Measurements from ENCODE around the gene PRDM16. TPM values are rescaled to one million over a fixed set of nuclear protein-coding genes. Genes with fewer than 3 reads are reported as not detected.

The PRDM16 gene
- total and polyA plus RNA-seq, 2 of the 13 experiments (the other 11 are each of a cell fraction or from before 2014, with no cell fraction given), result 0.15 to 0.81 TPM

DNA sequence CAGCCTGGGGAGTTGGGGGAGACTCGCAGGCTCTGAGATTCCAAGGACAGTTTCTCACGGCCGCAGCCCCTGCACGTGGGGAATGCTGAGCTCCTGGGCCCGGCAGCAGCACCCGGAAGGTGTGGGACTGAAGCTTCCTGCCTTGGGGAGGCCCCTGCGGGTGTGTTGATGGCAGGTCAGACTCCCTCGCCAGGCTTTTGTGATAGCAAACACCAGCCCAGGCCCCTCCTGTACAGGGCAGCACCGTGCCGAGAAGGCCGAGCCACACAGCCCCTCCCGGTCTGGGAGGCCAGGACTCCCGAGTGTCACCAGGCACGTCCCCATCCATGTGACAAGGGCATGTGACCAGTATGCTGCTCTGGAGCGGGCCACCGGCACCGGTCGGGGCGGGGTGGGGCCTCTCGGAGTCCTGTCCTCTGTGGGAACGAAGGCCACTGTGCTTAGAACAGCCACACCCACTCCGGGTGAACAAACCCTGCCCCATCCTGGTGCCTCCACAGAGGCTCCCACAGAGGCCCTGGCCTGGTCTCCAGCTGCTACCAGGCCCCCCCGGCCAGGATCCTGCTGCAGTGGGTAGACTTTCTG is 354.3 kb downstream of the PRDM16 start (continued):
- TF ChIP-seq NRL (CRISPR knock-in tag; IDR thresholded peaks at IDR 0.05; ENCODE audit: borderline replicate concordance) (peak; percentile 85), ZNF292 (CRISPR knock-in tag; IDR thresholded peaks at IDR 0.05; ENCODE audit: borderline replicate concordance, low read depth) (peak; percentile 86), MAZ (IDR thresholded peaks at IDR 0.05; ENCODE audit: borderline replicate concordance, low read depth, low read length) (peak; percentile 53; the same call in 1 of the 2 replicates), MAZ (CRISPR knock-in tag; IDR thresholded peaks at IDR 0.05; ENCODE audit: low read depth) (peak; percentile 47; the same call in 1 of the 2 replicates), SIX1 (CRISPR knock-in tag; IDR thresholded peaks at IDR 0.05; ENCODE audit: borderline replicate concordance) (no peak), KLF9 (CRISPR knock-in tag; IDR thresholded peaks at IDR 0.05; ENCODE audit: low read depth) (peak; percentile 89; the same call in 1 of the 2 replicates), PLRG1 (conservative IDR thresholded peaks at IDR 0.05) (no peak), ZC3H13 (CRISPR knock-in tag; IDR thresholded peaks at IDR 0.05) (peak; percentile 49; the same call in 1 of the 2 replicates), ZNF839 (CRISPR knock-in tag; IDR thresholded peaks at IDR 0.05; ENCODE audit: borderline replicate concordance) (no peak), ZFP36L2 (CRISPR knock-in tag; IDR thresholded peaks at IDR 0.05) (0 out of 2 replicates have a peak, but pooled peaks have one; percentile 40), ZNF879 (CRISPR knock-in tag; IDR thresholded peaks at IDR 0.05) (no peak)
- TF ChIP-seq, protein P1, sequence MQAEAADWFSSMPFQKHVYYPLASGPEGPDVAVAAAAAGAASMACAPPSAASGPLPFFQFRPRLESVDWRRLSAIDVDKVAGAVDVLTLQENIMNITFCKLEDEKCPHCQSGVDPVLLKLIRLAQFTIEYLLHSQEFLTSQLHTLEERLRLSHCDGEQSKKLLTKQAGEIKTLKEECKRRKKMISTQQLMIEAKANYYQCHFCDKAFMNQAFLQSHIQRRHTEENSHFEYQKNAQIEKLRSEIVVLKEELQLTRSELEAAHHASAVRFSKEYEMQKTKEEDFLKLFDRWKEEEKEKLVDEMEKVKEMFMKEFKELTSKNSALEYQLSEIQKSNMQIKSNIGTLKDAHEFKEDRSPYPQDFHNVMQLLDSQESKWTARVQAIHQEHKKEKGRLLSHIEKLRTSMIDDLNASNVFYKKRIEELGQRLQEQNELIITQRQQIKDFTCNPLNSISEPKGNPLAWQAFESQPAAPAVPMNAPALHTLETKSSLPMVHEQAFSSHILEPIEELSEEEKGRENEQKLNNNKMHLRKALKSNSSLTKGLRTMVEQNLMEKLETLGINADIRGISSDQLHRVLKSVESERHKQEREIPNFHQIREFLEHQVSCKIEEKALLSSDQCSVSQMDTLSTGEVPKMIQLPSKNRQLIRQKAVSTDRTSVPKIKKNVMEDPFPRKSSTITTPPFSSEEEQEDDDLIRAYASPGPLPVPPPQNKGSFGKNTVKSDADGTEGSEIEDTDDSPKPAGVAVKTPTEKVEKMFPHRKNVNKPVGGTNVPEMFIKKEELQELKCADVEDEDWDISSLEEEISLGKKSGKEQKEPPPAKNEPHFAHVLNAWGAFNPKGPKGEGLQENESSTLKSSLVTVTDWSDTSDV (CRISPR knock-in tag; IDR thresholded peaks at IDR 0.05), result peak; percentile 62; the same call in 1 of the 2 replicates
- TF ChIP-seq, protein P2, sequence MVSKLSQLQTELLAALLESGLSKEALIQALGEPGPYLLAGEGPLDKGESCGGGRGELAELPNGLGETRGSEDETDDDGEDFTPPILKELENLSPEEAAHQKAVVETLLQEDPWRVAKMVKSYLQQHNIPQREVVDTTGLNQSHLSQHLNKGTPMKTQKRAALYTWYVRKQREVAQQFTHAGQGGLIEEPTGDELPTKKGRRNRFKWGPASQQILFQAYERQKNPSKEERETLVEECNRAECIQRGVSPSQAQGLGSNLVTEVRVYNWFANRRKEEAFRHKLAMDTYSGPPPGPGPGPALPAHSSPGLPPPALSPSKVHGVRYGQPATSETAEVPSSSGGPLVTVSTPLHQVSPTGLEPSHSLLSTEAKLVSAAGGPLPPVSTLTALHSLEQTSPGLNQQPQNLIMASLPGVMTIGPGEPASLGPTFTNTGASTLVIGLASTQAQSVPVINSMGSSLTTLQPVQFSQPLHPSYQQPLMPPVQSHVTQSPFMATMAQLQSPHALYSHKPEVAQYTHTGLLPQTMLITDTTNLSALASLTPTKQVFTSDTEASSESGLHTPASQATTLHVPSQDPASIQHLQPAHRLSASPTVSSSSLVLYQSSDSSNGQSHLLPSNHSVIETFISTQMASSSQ (IDR thresholded peaks at IDR 0.05; ENCODE audit: low read depth), result no peak; the same call in 1 of the 2 replicates
- TF ChIP-seq, protein P2 (CRISPR knock-in tag; IDR thresholded peaks at IDR 0.05; ENCODE audit: borderline replicate concordance), result peak; percentile 65; the same call in 1 of the 2 replicates
- TF ChIP-seq, protein P3, sequence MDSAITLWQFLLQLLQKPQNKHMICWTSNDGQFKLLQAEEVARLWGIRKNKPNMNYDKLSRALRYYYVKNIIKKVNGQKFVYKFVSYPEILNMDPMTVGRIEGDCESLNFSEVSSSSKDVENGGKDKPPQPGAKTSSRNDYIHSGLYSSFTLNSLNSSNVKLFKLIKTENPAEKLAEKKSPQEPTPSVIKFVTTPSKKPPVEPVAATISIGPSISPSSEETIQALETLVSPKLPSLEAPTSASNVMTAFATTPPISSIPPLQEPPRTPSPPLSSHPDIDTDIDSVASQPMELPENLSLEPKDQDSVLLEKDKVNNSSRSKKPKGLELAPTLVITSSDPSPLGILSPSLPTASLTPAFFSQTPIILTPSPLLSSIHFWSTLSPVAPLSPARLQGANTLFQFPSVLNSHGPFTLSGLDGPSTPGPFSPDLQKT (CRISPR knock-in tag; IDR thresholded peaks at IDR 0.05; ENCODE audit: borderline replicate concordance), result no peak
- TF ChIP-seq, protein P4, sequence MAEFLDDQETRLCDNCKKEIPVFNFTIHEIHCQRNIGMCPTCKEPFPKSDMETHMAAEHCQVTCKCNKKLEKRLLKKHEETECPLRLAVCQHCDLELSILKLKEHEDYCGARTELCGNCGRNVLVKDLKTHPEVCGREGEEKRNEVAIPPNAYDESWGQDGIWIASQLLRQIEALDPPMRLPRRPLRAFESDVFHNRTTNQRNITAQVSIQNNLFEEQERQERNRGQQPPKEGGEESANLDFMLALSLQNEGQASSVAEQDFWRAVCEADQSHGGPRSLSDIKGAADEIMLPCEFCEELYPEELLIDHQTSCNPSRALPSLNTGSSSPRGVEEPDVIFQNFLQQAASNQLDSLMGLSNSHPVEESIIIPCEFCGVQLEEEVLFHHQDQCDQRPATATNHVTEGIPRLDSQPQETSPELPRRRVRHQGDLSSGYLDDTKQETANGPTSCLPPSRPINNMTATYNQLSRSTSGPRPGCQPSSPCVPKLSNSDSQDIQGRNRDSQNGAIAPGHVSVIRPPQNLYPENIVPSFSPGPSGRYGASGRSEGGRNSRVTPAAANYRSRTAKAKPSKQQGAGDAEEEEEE (CRISPR knock-in tag; IDR thresholded peaks at IDR 0.05; ENCODE audit: borderline replicate concordance), result peak; percentile 69; the same call in 1 of the 2 replicates
- TF ChIP-seq, protein P5, sequence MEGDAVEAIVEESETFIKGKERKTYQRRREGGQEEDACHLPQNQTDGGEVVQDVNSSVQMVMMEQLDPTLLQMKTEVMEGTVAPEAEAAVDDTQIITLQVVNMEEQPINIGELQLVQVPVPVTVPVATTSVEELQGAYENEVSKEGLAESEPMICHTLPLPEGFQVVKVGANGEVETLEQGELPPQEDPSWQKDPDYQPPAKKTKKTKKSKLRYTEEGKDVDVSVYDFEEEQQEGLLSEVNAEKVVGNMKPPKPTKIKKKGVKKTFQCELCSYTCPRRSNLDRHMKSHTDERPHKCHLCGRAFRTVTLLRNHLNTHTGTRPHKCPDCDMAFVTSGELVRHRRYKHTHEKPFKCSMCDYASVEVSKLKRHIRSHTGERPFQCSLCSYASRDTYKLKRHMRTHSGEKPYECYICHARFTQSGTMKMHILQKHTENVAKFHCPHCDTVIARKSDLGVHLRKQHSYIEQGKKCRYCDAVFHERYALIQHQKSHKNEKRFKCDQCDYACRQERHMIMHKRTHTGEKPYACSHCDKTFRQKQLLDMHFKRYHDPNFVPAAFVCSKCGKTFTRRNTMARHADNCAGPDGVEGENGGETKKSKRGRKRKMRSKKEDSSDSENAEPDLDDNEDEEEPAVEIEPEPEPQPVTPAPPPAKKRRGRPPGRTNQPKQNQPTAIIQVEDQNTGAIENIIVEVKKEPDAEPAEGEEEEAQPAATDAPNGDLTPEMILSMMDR (CRISPR knock-in tag; IDR thresholded peaks at IDR 0.05), result peak; percentile 51
